GM08714 (cell line): ENCODE measurements around the gene DGCR2.

Experiments
- H3K4me3 ChIP-seq: fragments of 200-500 bp; sonication (Bioruptor generic); 2 replicates; pipeline ENCODE4 v1.5.1; 2014; ENCODE audit warnings: mild to moderate bottlenecking, low read length, inconsistent platforms
- ZNF274 ChIP-seq: IDR thresholded peaks from 2 replicates; pipeline ENCODE4 v1.6.1; 2012; ENCODE audit warnings: mild to moderate bottlenecking, low read depth, low read length

The DGCR2 gene

GRCh38 chr22:19126309-19127273 lies 4.4 kb upstream of the DGCR2 start:
- TF ChIP-seq ZNF274, result no peak
- no peak overlapping the region for H3K4me3 ChIP-seq

DNA sequence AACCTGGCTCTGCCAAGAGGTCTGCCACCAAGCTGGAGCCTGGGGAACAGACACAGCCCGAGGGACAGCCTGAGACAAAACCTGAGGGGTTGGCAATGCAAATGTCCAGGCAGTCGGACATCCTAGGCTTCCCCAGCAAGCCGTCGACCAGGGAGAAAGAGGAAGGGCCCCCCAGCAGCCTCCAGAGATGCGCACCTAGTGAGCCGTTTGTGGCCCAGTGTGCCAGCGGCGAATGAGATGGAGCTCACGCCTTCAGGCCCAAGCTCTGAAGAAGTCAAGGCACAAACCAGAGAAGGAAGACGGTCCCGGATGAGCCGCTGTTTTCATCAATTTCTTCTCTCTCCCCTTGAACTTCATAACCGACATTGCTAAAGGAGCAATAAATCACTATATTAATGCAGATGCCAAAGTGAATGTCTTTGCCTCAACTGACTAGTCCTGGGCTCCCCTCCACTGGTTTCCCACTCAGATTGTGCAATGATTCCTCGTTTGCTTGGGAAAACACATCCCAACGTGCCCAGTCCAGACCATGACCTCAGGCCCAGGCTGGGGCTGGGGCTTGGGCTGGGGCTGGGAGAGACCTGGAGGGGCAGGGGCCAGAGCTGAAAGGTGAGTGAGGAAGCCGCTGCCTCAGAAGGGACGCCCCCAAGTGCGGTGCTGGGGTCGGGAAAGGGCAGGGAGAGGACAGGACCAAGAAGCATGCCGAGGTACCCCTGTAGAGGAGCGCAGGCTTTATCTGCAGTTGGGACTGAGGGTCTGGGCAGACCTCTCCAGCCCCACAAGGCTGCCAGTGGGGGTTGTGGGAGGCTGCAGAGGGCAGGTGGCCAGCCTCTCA lies 3.5 kb upstream of the DGCR2 start:
- no peak for TF ChIP-seq ZNF274
- H3K4me3 ChIP-seq, result no peak overlapping the region

- no peak overlapping the region for H3K4me3 ChIP-seq
- TF ChIP-seq ZNF274, result no peak
These were observed 2.8 kb upstream of the DGCR2 start for GRCh38 chr22:19125011-19125410.

DNA sequence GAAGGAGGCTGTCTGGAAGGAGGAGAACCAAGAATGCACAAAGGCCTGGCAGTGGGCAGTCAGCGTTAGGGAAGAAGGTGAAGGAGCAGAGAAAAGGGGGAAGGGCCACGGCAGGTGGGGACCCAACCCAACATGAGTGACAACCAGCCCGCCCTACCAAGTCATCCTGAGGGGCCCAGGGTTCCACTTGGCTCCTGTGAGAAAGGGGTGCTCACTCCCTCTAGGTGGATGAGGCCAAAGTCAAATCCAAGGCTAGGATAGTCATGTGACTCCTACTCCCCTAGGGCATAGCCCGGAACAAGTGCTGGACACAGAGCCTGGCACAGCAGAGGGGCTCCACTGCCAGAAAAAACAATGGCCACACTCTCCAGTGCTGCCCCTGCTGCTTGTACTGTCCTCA lies 2.2 kb upstream of the DGCR2 start:
- no peak for TF ChIP-seq ZNF274

GRCh38 chr22:19123936-19124335 lies 1.7 kb upstream of the DGCR2 start:
- TF ChIP-seq ZNF274, result no peak
- no peak overlapping the region for H3K4me3 ChIP-seq

More for the DNA sequence above, 2.2 kb upstream of the DGCR2 start:
- no peak overlapping the region for H3K4me3 ChIP-seq

DNA sequence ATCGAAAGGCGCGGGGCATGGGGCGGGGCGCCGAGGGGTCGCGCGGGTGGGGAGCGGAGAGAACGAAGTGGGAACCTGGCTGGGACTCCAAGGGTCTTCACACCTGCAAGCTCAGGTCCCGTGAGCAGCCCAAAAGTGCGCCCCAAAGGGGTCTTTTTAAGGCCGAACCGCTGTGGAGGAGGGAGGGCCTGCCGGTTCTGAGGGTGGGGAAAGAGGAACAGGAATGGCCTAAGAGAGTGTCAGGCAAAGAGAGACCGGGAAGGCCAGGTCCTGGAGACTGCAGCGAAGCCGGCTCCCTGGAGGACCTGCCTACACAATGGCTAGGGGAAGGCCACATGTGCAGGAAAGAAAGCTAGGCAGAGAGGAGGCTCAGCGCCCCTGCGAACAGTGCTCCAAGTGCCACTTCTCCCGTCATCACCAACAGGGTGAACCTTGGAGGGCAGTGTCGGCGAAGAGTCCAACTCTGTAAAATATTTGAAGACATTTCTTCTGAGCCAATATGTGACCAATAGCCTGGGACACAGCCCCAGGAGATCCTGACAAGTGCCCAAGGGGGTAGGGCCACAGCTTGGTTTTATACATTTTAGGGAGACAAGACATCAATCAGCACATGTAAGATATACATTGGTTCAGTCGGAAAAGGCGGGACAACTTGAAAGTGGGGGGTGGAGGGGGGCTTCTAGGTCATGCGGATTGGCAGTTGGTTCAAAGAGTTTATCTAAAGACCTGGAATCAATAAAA lies 710 bp upstream of the DGCR2 start:
- TF ChIP-seq ZNF274, result no peak
- peak overlapping the region; percentile 44; the same call in 1 of the 2 replicates for H3K4me3 ChIP-seq

DNA sequence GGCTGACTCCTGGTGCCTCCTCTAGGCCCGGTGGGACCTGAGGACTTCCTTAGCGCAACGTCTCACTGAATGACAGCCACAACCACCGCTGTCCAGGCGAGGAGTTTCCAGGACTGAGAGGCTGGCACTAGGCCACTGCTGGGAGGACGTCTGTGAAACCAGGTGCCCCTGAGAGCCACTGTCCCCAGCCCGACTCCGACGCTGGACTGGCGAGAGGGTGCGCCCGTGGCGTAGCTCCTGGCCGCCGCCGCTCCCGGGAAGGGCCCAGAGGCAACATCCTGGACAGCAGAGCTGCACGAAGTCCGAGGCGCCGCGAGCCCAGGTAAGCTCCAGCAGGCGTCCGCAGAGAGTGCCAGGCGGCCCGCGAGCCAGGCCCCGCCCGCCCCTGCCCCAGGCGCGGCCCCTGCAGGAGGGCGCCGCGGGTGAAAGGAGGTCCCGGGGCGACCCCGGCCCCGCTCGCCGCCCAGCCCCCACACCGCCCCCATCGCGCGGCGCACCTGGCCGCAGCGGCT lies 525 bp downstream of the DGCR2 start:
- H3K4me3 ChIP-seq, result peak overlapping the region; percentile 96
- no peak for TF ChIP-seq ZNF274

DNA sequence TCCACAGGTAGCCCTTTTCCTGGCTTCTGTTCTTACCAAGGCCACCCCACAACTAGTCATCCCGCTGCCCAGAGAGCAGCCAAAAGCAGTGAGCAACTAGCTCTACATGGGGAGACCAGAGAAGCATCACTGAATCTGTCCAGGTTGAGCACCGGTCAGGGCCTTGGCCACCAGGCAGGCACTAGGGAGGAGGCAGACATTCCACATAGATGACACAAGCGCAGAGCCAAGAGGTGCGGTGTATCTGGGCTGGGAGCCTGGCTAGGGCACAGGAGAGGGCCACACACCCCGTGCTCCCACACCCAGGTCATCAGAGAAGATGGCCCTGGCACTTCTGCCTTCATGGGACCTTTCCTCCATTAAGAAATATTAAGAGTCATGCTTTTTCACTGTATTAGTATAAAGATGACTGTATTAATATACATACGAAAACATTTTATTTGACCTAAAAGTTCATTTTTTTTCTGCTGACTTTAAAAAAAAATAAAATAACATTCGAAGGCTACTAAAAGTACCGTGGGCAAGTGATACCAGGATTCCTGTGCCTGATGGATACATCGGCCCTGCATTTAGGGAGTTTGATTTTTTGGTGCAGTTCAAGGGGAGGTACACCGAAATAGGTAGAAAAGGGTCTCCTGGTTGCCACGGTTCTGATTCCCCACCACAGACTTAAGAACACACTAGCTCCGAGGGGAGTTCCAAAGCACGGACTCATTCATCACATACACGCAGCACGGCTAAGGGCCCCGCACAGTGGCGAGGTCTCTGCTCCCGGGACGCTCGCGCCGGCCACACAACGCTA lies 1.2 kb downstream of the DGCR2 start:
- TF ChIP-seq ZNF274, result no peak
- H3K4me3 ChIP-seq, result peak overlapping the region; percentile 96

DNA sequence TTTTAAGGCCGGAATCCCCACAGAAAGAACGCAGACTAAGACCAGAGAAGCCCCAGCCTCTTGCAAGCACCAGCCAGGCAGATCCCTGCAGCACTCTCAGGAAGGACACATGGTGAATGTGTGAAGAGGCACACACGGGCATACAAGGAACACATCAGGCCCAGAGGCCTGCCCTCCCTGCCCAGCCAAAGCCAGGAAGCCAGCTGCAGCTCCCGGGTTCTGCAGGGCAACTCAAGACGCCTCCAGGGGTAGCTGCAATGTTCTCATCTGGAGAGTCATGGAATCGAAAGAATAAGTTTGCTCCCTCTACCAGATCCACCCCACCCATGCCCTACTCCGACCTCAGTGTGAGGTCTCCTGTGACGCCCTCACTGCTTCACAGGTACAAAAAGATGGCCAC lies 2.3 kb downstream of the DGCR2 start:
- H3K4me3 ChIP-seq, result no peak overlapping the region; the same call in 1 of the 2 replicates
- TF ChIP-seq ZNF274, result no peak

- no peak for TF ChIP-seq ZNF274
- no peak overlapping the region for H3K4me3 ChIP-seq
These were observed 3.8 kb downstream of the DGCR2 start for GRCh38 chr22:19118329-19118880.

DNA sequence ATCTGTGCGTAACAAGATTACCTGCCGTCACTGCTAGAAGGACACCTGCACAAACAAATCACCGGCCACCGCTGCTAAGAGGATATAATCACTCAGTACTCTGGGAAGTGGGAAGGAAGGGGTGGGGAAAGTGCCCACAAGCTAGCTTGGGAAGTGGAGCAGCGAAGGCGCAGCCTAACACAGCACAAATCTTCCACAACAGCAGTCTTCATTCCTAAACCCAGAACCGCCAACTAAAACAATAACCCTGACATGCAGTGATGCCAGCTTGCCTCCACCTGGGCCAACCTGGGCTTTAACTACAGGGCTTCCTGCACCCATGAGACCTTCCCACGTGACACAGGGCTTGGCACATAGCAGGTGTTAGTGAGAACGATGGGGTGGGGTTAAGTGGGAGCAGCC lies 5.1 kb downstream of the DGCR2 start:
- H3K4me3 ChIP-seq, result no peak overlapping the region
- no peak for TF ChIP-seq ZNF274

DNA sequence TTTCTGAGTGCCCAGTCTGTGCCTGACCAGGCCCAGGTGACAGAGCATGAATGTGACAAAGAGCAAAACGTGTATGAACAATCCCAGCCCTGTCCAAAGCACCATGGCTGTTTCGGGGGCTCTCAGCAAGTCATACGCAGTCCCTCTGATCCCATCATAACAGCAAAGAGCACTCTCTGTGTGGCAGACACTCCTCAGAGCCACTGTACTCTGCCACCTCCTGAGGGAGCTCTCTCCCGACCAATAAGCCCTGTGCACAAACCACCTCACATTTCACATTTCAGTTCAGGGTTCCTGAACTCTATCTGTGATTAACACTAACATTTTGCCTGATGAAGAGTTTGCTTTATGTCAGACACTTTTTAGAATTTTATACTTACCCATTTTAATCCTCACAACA lies 6.6 kb downstream of the DGCR2 start:
- no peak for TF ChIP-seq ZNF274
- H3K4me3 ChIP-seq, result no peak overlapping the region
